ENCODE results near the gene FAM20B. TPM values are rescaled to one million over a fixed set of nuclear protein-coding genes. Genes with fewer than 3 reads are reported as not detected.

The FAM20B gene
- total and polyA plus RNA-seq, 2 of the 13 experiments (the other 11 are each of a cell fraction or from before 2014, with no cell fraction given): 13.8 to 26.9 TPM

DNA sequence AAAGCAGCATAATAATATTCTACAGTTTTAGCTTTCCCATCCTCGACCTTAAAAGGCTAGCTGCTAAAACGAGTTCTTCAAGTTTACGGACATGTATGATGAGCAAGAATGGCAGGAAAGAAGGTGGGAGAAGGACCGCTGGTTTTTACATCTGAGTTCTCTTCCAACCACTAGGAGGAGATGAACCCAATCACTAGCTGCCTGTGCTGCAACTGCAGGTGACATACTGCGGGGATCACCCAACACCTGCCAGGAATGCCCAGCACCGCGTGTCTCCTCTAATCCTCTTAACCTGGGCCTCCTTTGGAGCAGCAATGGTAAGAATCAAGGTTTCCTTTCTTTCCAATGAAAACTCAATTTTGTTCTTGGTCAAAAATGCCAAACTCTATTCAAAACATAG, 79.7 kb downstream of the FAM20B start (continued):
- no peak for TF ChIP-seq DBP (CRISPR knock-in tag; IDR thresholded peaks at IDR 0.05; ENCODE audit: not compliant biosample characterization)
- no peak for TF ChIP-seq PLRG1 (conservative IDR thresholded peaks at IDR 0.05)
- no peak for TF ChIP-seq SP2 (CRISPR knock-in tag; IDR thresholded peaks at IDR 0.05)
- no peak for TF ChIP-seq SNAPC2 (CRISPR knock-in tag; IDR thresholded peaks at IDR 0.05)
- no peak for TF ChIP-seq ZSCAN9 (CRISPR knock-in tag; IDR thresholded peaks at IDR 0.05; ENCODE audit: borderline replicate concordance)
- no peak for TF ChIP-seq ZSCAN31 (CRISPR knock-in tag; IDR thresholded peaks at IDR 0.05; ENCODE audit: low read depth)

DNA sequence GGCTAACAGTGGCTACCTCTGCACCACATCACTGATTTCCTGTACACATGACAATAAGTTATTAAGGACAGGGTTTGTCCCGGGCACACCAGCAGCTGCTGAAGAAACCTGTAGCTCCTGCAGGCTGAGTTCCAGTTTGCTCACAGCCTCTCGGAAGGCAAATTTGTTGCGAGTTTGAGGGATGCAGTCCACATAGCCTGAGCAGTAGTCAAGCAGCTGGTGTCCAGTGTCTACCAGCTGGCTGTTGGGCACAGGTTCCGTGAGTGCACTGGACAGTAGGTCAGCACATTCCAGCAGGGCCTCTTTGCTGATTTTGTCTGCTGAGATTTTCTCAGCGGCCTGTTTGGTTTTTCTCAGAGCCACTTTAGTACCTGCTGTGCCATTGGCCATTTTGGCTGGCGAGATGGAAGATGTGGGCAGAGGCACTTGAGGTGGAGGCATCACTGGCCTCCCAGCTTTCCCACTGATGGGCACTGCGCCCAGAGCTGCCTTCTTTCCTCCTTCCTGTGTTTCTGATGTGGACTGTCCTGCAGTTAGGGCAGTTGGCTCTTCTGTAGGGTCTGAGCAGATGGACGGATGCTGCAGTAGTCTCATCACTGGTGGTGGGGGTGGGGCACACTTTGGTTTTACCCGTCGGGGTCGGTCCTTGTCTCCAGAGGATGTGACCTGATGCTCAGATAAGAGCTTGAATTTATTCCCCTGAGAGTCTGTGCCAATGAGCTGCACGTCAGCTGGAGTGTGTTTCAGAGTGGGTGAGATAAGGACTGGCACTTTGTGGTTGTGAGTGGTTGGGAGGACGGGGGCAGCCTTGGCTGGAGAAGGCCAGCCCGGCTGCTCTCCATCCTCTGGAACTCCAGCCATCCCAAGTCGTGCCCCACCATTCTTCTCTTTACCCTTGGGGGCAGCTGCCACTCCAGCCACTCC, 82.3 kb downstream of the FAM20B start:
- H2AFZ ChIP-seq (ENCODE audit: low read length): no peak overlapping the region
- peaks cover 19 to 53% of the 10 kb centered on the region in 2 experiments for H3K36me3 ChIP-seq (replicated peaks in 1 of 2; ENCODE audit: control insufficient read depth in 1 of 2, insufficient read depth in 2 of 2, low read length in 2 of 2)
- no peak for ATAC-seq
- TF ChIP-seq FOSL1 (CRISPR knock-in tag; IDR thresholded peaks at IDR 0.05; ENCODE audit: borderline replicate concordance) (no peak), ZXDC (CRISPR knock-in tag; IDR thresholded peaks at IDR 0.05) (no peak)
- ChIA-PET POLR2A (interaction anchor here (4.0 kb wide), 1 partner anchor 16 kb away, joined by 20 read pairs; no protein-coding TSS in a partner anchor), CTCF (ENCODE audit: low intra/inter-chr PET ratio, low total read pairs) (no interaction called here)
- no peaks in the 10 kb centered on the region for H3K79me2 ChIP-seq (ENCODE audit: insufficient read depth, low read length)
- no peak for DNase-seq (ENCODE audit: low spot score)
- no peaks in the 10 kb centered on the region for H3K9me3 ChIP-seq (ENCODE audit: low read length)
- no peaks in the 10 kb centered on the region for H3K27me3 ChIP-seq (ENCODE audit: control insufficient read depth in 1 of 2, insufficient read depth in 2 of 2, low read length in 2 of 2)
- no peaks in the 10 kb centered on the region for H4K20me1 ChIP-seq (ENCODE audit: insufficient read depth, low read length)
- no peak overlapping the region for H3K9ac ChIP-seq (ENCODE audit: insufficient read depth, low read depth, low read length)
- H3K4me3 ChIP-seq (replicated peaks in 1 of 3; ENCODE audit: insufficient read depth in 1 of 3, low read depth in 2 of 3, low read length in 3 of 3): no peak overlapping the region
- in situ Hi-C loops (cut with HindIII; ENCODE audit: extremely low pct_ligation_motif_present, low pct_unique_long_range_greater_than_20kb) (no loop called here), intact Hi-C loops (cut with micrococcal nuclease; ENCODE audit: unreplicated experiment) (loop anchor here (5.0 kb wide), 1 partner anchor 84 kb away; no protein-coding TSS in a partner anchor)
- 98% methylated on average over 7 of the region's 15 CpGs for WGBS (ENCODE audit: low lambda C conversion rate)
- FAIRE-seq: no peak
- BruUV-seq (replicated peaks): no TSS peak
- H3K27ac ChIP-seq (ENCODE audit: extremely low read length, insufficient read depth, low read length): no peak overlapping the region
- peaks cover 51% of the 10 kb centered on the region for H3K4me1 ChIP-seq (ENCODE audit: insufficient read depth, low read length)
- no peak overlapping the region for H3K4me2 ChIP-seq (ENCODE audit: low read depth, low read length)
